Non-pigmented ciliary epithelial cell (primary cell): ENCODE measurements around the gene PLXNB2.

Experiments used
- DNase-seq: peaks from one replicate; pipeline ENCODE4 v3.0.0-alpha.2; 2010; ENCODE audit warnings: low read depth

Gene PLXNB2

GRCh38 chr22:50232481-50233151, 74.8 kb downstream of the PLXNB2 start:
- DNase-seq = no peak

GRCh38 chr22:50229370-50229769, 78.1 kb downstream of the PLXNB2 start:
- no peak for DNase-seq

- DNase-seq = no peak
Measured at GRCh38 chr22:50228366-50228765, 79.1 kb downstream of the PLXNB2 start.

GRCh38 chr22:50227579-50228215, 79.7 kb downstream of the PLXNB2 start:
- DNase-seq = no peak

- no peak for DNase-seq
Measured at GRCh38 chr22:50226875-50227165, 80.6 kb downstream of the PLXNB2 start.

GRCh38 chr22:50226063-50226874, 81.2 kb downstream of the PLXNB2 start:
- no peak for DNase-seq

GRCh38 chr22:50225200-50225969, 82.1 kb downstream of the PLXNB2 start:
- DNase-seq = no peak
